Ovary (tissue), 9 donors: ENCODE data around the gene NEDD4L. TPM values are rescaled to one million over a fixed set of nuclear protein-coding genes. Genes with fewer than 3 reads are reported as not detected.

Experiments used
- DNase-seq, 5 donors: peaks; one replicate each; pipeline ENCODE4 v3.0.0-alpha.2; 2019 to 2020
- H3K27ac ChIP-seq, 2 donors: fragments of 200-600 bp; one replicate each; pipeline versions ENCODE4 v1.5.1 to v1.8.0; 2019 to 2022
- H3K27me3 ChIP-seq: fragments of 200-600 bp; one replicate; pipeline ENCODE4 v1.8.0; 2022
- H3K36me3 ChIP-seq: fragments of 200-600 bp; sonication (generic); one replicate; pipeline ENCODE4 v1.5.1; 2019
- H3K4me1 ChIP-seq: one replicate; pipeline ENCODE4 v1.8.1; 2013; ENCODE audit warnings: mild to moderate bottlenecking, moderate library complexity; ENCODE audit not compliant: insufficient read depth
- H3K4me3 ChIP-seq: fragments of 200-600 bp; sonication (generic); one replicate; pipeline ENCODE4 v1.5.1; 2017
- H3K9me3 ChIP-seq, 2 donors: fragments of 200-600 bp in 1 of 2; sonication (generic) in 1 of 2; one replicate each; pipeline versions ENCODE4 v1.5.1 to v1.8.1; 2013 to 2019; ENCODE audit warnings: mild to moderate bottlenecking in 1 of 2, moderate library complexity in 1 of 2
- CTCF ChIP-seq, 3 donors: fragments of 450-650 bp in 2 of 3; fragments of 200-600 bp in 1 of 3; IDR thresholded peaks; one replicate each; pipeline versions ENCODE4 v1.5.1 to v1.8.0; 2016 to 2022; ENCODE audit warnings: antibody characterized with exemption in 3 of 3, mild to moderate bottlenecking in 1 of 3
- EP300 ChIP-seq: sonication (generic); formaldehyde crosslinking; IDR thresholded peaks from one replicate; pipeline ENCODE4 v1.6.1; 2017; ENCODE audit warnings: antibody characterized with exemption
- POLR2A ChIP-seq: fragments of 450-650 bp; IDR thresholded peaks from one replicate; pipeline ENCODE4 v1.6.1; 2017; ENCODE audit warnings: antibody characterized with exemption, mild to moderate bottlenecking, moderate library complexity
- WGBS, 3 donors: extraction: QIAGEN DNeasy Blood & Tissue Kit in 1 of 3; methylation state at CpG; one replicate each; pipeline versions ENCODE4 v1.1.5 to v1.1.7; 2013 to 2017; 5-methylcytosine and 5-hydroxymethylcytosine counted together
- intact Hi-C, 4 donors: fragments of 100-400 bp; cut with DNase I; formaldehyde crosslinking; loops; one replicate each; pipeline versions ENCODE4 v1.11.0 to v1.15.1; 2022 to 2023
- polyA plus RNA-seq, 2 donors: library from polyadenylated mRNA; stranded (reverse); fragments of 200-250 nt in 1 of 2; fragments of 350-450 nt in 1 of 2; fragmentation: Illumina TruSeq in 1 of 2; extraction: RNeasy Lipid Tissue Mini Kit (QIAGEN cat#74804) in 1 of 2; gene quantifications; one replicate each; pipeline ENCODE4 v1.2.3, GENCODE V29; 2013 to 2014
- total RNA-seq, 7 donors: library from RNA; depleted of rRNA in 2 of 7; stranded (reverse); fragments of >200 nt in 2 of 7; fragmentation: NEBNext Ultra II Directional in 3 of 7; extraction: Animal tissue kit (Norgen Biotek cat#: 25700) in 3 of 7; gene quantifications; one replicate each; pipeline versions ENCODE4 v1.1.0 to v1.2.4, GENCODE V29; 2016 to 2023
- donor health status: DM: no; HTN: no; CAD: no; lungs with moderate emphysema.
- donor health status: DM: no; HTN: no; CAD: no.
- donor health status: Bipolar disorder and iron deficiency.
- donor health status: DM: yes; HTN: yes; CAD: no.
- donor health status: DM: no; HTN: no; CAD: no.
- donor health status: DM: yes; HTN: yes; CAD: no.

NEDD4L gene
- total and polyA plus RNA-seq, 9 donors: 11.0 to 75.2 (median 18.2) TPM

DNA sequence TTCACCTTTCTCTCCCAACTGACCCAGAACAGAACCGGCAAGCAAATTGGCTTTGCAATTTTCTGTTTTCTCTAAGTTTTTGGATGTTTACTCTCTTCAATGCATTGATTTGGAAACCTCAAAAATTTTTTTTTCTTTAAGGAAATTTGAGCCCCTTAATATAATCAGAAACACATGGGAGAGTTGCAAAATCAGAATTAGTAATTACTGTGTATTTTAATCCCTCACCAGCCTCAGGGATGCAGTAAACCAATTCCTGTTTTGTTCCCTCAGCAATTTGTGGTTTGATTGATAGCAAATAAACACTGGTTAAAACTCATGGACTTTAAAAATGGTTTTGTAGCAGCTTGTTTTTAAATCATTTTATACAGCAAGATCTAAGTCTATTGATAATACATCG, 281.5 kb downstream of the NEDD4L start:
- no peaks in the 10 kb centered on the region for H3K4me1 ChIP-seq
- no peaks in the 10 kb centered on the region for H3K9me3 ChIP-seq
- DNase-seq: no peak
- intact Hi-C loops: no loop called here
- no peak for TF ChIP-seq CTCF (IDR thresholded peaks at IDR 0.05)
- no peak for TF ChIP-seq POLR2A
- TF ChIP-seq EP300: no peak
- H3K27me3 ChIP-seq: no peaks in the 10 kb centered on the region
- no peaks in the 10 kb centered on the region for H3K36me3 ChIP-seq
- H3K4me3 ChIP-seq: no peak overlapping the region
- H3K27ac ChIP-seq: no peak overlapping the region
- WGBS, 3 donors: 65 to 68% (median 65%) methylated on average over 2 of the region's 2 CpGs

GRCh38 chr18:58334061-58334460, 290.0 kb downstream of the NEDD4L start:
- Histone ChIP-seq H3K27me3 (no peaks in the 10 kb centered on the region), H3K4me1 (peaks cover 3% of the 10 kb centered on the region), H3K27ac (no peak overlapping the region), H3K4me3 (no peak overlapping the region), H3K36me3 (no peaks in the 10 kb centered on the region), H3K9me3 (no peaks in the 10 kb centered on the region)
- DNase-seq: no peak
- intact Hi-C loops: no loop called here
- 87 to 93% (median 88%) methylated on average over 2 of the region's 2 CpGs for WGBS, 3 donors
- TF ChIP-seq POLR2A (no peak), CTCF (IDR thresholded peaks at IDR 0.05) (no peak), EP300 (no peak)

GRCh38 chr18:58335223-58335622, 291.2 kb downstream of the NEDD4L start:
- no peak for DNase-seq
- Histone ChIP-seq H3K36me3 (no peaks in the 10 kb centered on the region), H3K27ac (no peak overlapping the region), H3K4me1 (peaks cover 3% of the 10 kb centered on the region), H3K27me3 (no peaks in the 10 kb centered on the region), H3K4me3 (no peak overlapping the region), H3K9me3 (no peaks in the 10 kb centered on the region)
- 94 to 96% (median 96%) methylated on average over 11 of the region's 11 CpGs for WGBS, 3 donors
- intact Hi-C loops: no loop called here
- TF ChIP-seq CTCF (IDR thresholded peaks at IDR 0.05) (no peak), POLR2A (no peak), EP300 (no peak)

DNA sequence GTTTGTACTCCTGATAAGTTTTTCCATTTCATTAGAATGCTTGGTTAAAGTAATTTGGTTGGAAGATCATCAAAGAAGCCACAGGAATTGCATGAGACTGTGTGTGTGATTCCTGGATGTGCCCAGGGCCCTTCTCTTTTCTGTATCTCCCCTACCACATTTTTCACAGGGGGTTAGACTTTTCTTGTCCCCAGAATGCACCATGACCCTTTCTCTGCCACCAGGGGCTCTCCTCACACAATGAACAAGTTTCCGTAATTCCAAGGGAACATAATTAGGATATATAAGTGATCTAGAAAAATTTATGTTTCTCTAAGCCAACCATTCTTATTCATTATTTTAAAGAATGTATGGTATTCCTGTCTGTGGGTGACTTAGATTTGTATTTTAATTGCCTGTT, 291.8 kb downstream of the NEDD4L start:
- Histone ChIP-seq H3K27me3 (no peaks in the 10 kb centered on the region), H3K4me3 (no peak overlapping the region), H3K36me3 (no peaks in the 10 kb centered on the region), H3K9me3 (no peaks in the 10 kb centered on the region), H3K27ac (no peak overlapping the region), H3K4me1 (peaks cover 3% of the 10 kb centered on the region)
- 83 to 92% (median 87%) methylated on average over 1 of the region's 1 CpG for WGBS, 3 donors
- DNase-seq: no peak
- TF ChIP-seq POLR2A: no peak
- no peak for TF ChIP-seq CTCF (IDR thresholded peaks at IDR 0.05)
- TF ChIP-seq EP300: no peak
- intact Hi-C loops: no loop called here

- TF ChIP-seq CTCF (IDR thresholded peaks at IDR 0.05): no peak
- no peak for TF ChIP-seq POLR2A
- TF ChIP-seq EP300: no peak
- no peak for DNase-seq
- intact Hi-C loops: no loop called here
- H3K9me3 ChIP-seq: no peaks in the 10 kb centered on the region
- no peaks in the 10 kb centered on the region for H3K36me3 ChIP-seq
- H3K4me3 ChIP-seq: no peak overlapping the region
- H3K27me3 ChIP-seq: no peaks in the 10 kb centered on the region
- WGBS, 3 donors: 66 to 75% (median 70%) methylated on average over 3 of the region's 3 CpGs
- no peak overlapping the region for H3K27ac ChIP-seq
- H3K4me1 ChIP-seq: peaks cover 3% of the 10 kb centered on the region
Observed at GRCh38 chr18:58336605-58337004, 292.6 kb downstream of the NEDD4L start.
